ENCODE measurements around the gene KLHL40.

DNA sequence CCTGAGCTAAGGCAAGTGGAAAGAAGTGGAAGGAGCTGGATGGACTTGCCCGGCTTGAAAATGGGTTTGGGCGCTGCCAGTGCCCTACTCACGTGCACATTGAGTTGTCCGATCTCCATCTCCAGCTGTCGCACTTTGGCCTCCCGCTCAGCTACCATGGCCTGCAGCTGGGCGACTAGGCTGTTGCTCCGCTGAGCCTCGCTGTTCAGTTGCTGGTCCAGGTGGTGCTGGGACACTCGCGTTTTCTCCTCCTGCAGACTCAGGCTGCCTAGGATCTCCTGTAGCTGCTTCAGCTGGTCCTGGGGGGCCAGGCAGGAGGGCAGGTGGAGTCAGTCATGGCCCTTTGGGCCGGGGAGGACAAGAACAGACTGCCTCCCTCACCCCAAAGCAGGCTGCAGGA lies 50.3 kb downstream of the KLHL40 start:
- TF ChIP-seq, protein P1, sequence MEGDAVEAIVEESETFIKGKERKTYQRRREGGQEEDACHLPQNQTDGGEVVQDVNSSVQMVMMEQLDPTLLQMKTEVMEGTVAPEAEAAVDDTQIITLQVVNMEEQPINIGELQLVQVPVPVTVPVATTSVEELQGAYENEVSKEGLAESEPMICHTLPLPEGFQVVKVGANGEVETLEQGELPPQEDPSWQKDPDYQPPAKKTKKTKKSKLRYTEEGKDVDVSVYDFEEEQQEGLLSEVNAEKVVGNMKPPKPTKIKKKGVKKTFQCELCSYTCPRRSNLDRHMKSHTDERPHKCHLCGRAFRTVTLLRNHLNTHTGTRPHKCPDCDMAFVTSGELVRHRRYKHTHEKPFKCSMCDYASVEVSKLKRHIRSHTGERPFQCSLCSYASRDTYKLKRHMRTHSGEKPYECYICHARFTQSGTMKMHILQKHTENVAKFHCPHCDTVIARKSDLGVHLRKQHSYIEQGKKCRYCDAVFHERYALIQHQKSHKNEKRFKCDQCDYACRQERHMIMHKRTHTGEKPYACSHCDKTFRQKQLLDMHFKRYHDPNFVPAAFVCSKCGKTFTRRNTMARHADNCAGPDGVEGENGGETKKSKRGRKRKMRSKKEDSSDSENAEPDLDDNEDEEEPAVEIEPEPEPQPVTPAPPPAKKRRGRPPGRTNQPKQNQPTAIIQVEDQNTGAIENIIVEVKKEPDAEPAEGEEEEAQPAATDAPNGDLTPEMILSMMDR (IDR thresholded peaks at IDR 0.05; ENCODE audit: borderline replicate concordance, extremely low read depth, low read length, poor library complexity, severe bottlenecking), result no peak
- TF ChIP-seq EZH2 (IDR thresholded peaks at IDR 0.05; ENCODE audit: borderline replicate concordance, low read depth, low read length, severe bottlenecking), result no peak

Measured in DND-41 (cell line).